K562 (cell line): Measurements from ENCODE around the gene WAS. TPM values are rescaled to one million over a fixed set of nuclear protein-coding genes. Genes with fewer than 3 reads are reported as not detected.
"Not testable (repeated sequence)": the region's sequence is repeated elsewhere in the genome, so short reads cannot be mapped to it uniquely, and the experiment has no call there.

Experiments used
- ATAC-seq: fragments of 200-7000 bp; cut with Tn5 transposase; 3 replicates; pipeline ENCODE4 v1.9.1; 2020; ENCODE audit warnings: moderate library complexity
- BruUV-seq: library from RNA; stranded (reverse); fragments of 400-500 nt; replicated peaks from 2 replicates; lab custom pipeline; 2021; lab: Mats Ljungman, UMichigan
- CTCF ChIA-PET: fragments of 300-600 bp; formaldehyde crosslinking; extraction: SDS; loops from one replicate; lab custom pipeline; 2021; ENCODE audit warnings: low intra/inter-chr PET ratio; lab: Yijun Ruan, JAX
- POLR2A ChIA-PET: fragments of 300-600, 350-650 bp; sonication (Branson Sonifier 250); formaldehyde crosslinking; extraction: SDS; loops from one replicate; lab custom pipeline; 2021; ENCODE audit warnings: antibody characterized with exemption, inconsistent platforms; lab: Yijun Ruan, JAX
- DNase-seq, 4 experiments: peaks; one replicate each; pipeline versions ENCODE4 v3.0.0 to v3.0.0-alpha.2; 2011 to 2018; ENCODE audit warnings: low spot score in 3 of 4, mixed read lengths in 3 of 4; ENCODE audit errors: extremely low read depth in 1 of 4
- FAIRE-seq: peaks from 2 replicates; lab custom pipeline; 2011; peaks lifted over from hg19 to GRCh38; lab: Jason Lieb, UNC
- H2AFZ ChIP-seq: 2 replicates; pipeline ENCODE4 v1.6.0; 2011; ENCODE audit warnings: low read depth, low read length, control low read depth, inconsistent platforms
- H3K27ac ChIP-seq: fragments of 200-600 bp; 3 replicates; pipeline ENCODE4 v1.8.0; 2011; ENCODE audit warnings: low read depth, mild to moderate bottlenecking, control low read depth, inconsistent platforms, low read length, moderate library complexity, mixed read lengths; ENCODE audit errors: extremely low read depth
- H3K27me3 ChIP-seq, 2 experiments: fragments of 300-600 bp in 1 of 2; 2 replicates in 1 of 2; 3 replicates in 1 of 2; pipeline versions ENCODE4 v1.6.0 to v1.8.0; 2011; ENCODE audit warnings: inconsistent platforms in 2 of 2, low read length in 2 of 2, mild to moderate bottlenecking in 1 of 2, mixed read lengths in 1 of 2, moderate library complexity in 1 of 2; ENCODE audit not compliant: control insufficient read depth in 2 of 2, insufficient read depth in 2 of 2
- H3K36me3 ChIP-seq: fragments of 300-600 bp; 3 replicates; pipeline ENCODE4 v1.8.0; 2011; ENCODE audit warnings: mild to moderate bottlenecking, low read length, inconsistent platforms; ENCODE audit not compliant: control insufficient read depth, insufficient read depth
- H3K4me1 ChIP-seq, 2 experiments: fragments of 200-600 bp in 1 of 2; replicated peaks in 1 of 2; 2 replicates in 1 of 2; 3 replicates in 1 of 2; pipeline versions ENCODE4 v1.5.1 to v1.8.0; 2011; ENCODE audit warnings: inconsistent platforms in 2 of 2, low read length in 2 of 2, mild to moderate bottlenecking in 1 of 2, mixed read lengths in 1 of 2, moderate library complexity in 1 of 2; ENCODE audit not compliant: control insufficient read depth in 2 of 2, insufficient read depth in 2 of 2
- H3K4me2 ChIP-seq: 2 replicates; pipeline ENCODE4 v1.6.1; 2011; ENCODE audit warnings: low read length, control low read depth, inconsistent platforms, mixed read lengths; ENCODE audit not compliant: insufficient read depth
- H3K4me3 ChIP-seq: fragments of 200-600 bp; sonication (generic), shearing (Covaris generic); 2 replicates; pipeline ENCODE4 v1.5.1; 2016; ENCODE audit warnings: control low read depth, inconsistent platforms
- H3K79me2 ChIP-seq: fragments of 200-600 bp; 3 replicates; pipeline ENCODE4 v1.8.0; 2011; ENCODE audit warnings: low read length, inconsistent platforms; ENCODE audit not compliant: control insufficient read depth, insufficient read depth
- H3K9ac ChIP-seq, 2 experiments: 2 replicates each; pipeline versions ENCODE4 v1.6.0 to v1.6.1; 2011; ENCODE audit warnings: low read depth in 2 of 2, low read length in 2 of 2, control low read depth in 1 of 2, inconsistent platforms in 1 of 2, mild to moderate bottlenecking in 1 of 2, mixed read lengths in 1 of 2; ENCODE audit not compliant: insufficient read depth in 1 of 2
- H3K9me1 ChIP-seq: one replicate; pipeline ENCODE4 v1.6.0; 2011; ENCODE audit warnings: inconsistent platforms, mild to moderate bottlenecking, low read length, moderate library complexity; ENCODE audit not compliant: control insufficient read depth, insufficient read depth
- H3K9me3 ChIP-seq: replicated peaks from 2 replicates; pipeline ENCODE4 v1.5.1; 2011; ENCODE audit warnings: low read depth, low read length, inconsistent platforms; ENCODE audit not compliant: control insufficient read depth, insufficient read depth
- H4K20me1 ChIP-seq: replicated peaks from 2 replicates; pipeline ENCODE4 v1.6.1; 2011; ENCODE audit warnings: low read length, inconsistent platforms, mixed read lengths; ENCODE audit not compliant: control insufficient read depth, insufficient read depth
- WGBS: fragments of 100-300 bp; shearing (Covaris generic); methylation state at CpG from one replicate; pipeline ENCODE4 v1.1.6; 2016; ENCODE audit warnings: low coverage, mixed read lengths; ENCODE audit not compliant: insufficient coverage; ENCODE audit errors: missing lambda C conversion rate; 5-methylcytosine and 5-hydroxymethylcytosine counted together
- in situ Hi-C: fragments of 300-500 bp; cut with MboI; formaldehyde crosslinking; loops from 4 replicates; pipeline ENCODE4 v1.15.0; 2018; ENCODE audit warnings: inconsistent platforms, mixed read lengths
- intact Hi-C: fragments of 100-400 bp; cut with micrococcal nuclease; formaldehyde crosslinking; loops from 2 replicates; pipeline ENCODE4 v1.14.2; 2022
- polyA plus RNA-seq, 8 experiments: library from polyadenylated mRNA; depleted of rRNA in 4 of 8; stranded (reverse) in 5 of 8; unstranded in 3 of 8; fragments of >200 nt; fragmentation: Nextera tagmentation in 2 of 8; fragmentation: Illumina TruSeq in 1 of 8; extraction: Ambion mirVana in 2 of 8; extraction: Trizol in 1 of 8; gene quantifications; 2 replicates each; pipeline versions ENCODE4 v1.2.1 to v1.2.3, GENCODE V29; 2011 to 2014; ENCODE audit warnings: inconsistent platforms in 1 of 8, missing spikeins in 1 of 8
- total RNA-seq, 7 experiments: library from RNA; depleted of rRNA in 6 of 7; stranded (reverse); fragments of >200 nt in 6 of 7; fragmentation: Illumina TruSeq in 2 of 7; extraction: Trizol in 2 of 7; gene quantifications; 2 replicates each; pipeline versions ENCODE4 v1.2.1 to v1.2.3, GENCODE V29; 2011 to 2021; ENCODE audit warnings: low replicate concordance in 1 of 7

The WAS gene
- total and polyA plus RNA-seq, 9 of the 15 experiments (the other 6 are each of a cell fraction or from before 2014, with no cell fraction given): 0.11 to 16.1 (median 3.8) TPM

GRCh38 chrX:48654746-48655145 is 28.9 kb upstream of the WAS start:
- H3K36me3 ChIP-seq, intact Hi-C loops, H3K27ac ChIP-seq, FAIRE-seq, DNase-seq, H3K9me3 ChIP-seq, ATAC-seq, H3K4me2 ChIP-seq, H3K79me2 ChIP-seq, in situ Hi-C loops, H3K4me3 ChIP-seq, H4K20me1 ChIP-seq, BruUV-seq, CTCF ChIA-PET, H3K9me1 ChIP-seq, H3K27me3 ChIP-seq, H3K9ac ChIP-seq, H3K4me1 ChIP-seq: not testable (repeated sequence)
- H2AFZ ChIP-seq: peak overlapping the region; percentile 40; the same call in 1 of the 2 replicates
- POLR2A ChIA-PET: interaction anchor here (0.7 kb wide), 2 partner anchors 66 to 146 kb away, joined by 3 read pairs; no protein-coding TSS in a partner anchor
- 18% methylated on average over 13 of the region's 19 CpGs for WGBS

DNA sequence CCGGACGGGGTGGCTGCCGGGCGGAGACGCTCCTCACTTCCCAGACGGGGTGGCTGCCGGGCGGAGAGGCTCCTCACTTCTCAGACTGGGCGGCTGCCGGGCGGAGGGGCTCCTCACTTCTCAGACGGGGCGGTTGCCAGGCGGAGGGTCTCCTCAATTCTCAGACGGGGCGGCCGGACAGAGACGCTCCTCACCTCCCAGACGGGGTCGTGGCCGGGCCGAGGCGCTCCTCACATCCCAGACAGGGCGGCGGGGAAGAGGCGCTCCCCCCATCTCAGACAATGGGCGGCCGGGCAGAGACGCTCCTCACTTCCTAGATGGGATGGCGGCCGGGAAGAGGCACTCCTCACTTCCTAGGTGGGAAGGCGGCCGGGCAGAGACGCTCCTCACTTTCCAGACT is 23.9 kb upstream of the WAS start:
- H3K79me2 ChIP-seq, H3K27ac ChIP-seq, ATAC-seq, DNase-seq, intact Hi-C loops, in situ Hi-C loops, BruUV-seq, POLR2A ChIA-PET, H3K36me3 ChIP-seq, H3K9ac ChIP-seq, H3K4me1 ChIP-seq, H3K9me3 ChIP-seq, CTCF ChIA-PET, FAIRE-seq, H3K4me3 ChIP-seq, H2AFZ ChIP-seq, H3K4me2 ChIP-seq, H3K9me1 ChIP-seq, H4K20me1 ChIP-seq, H3K27me3 ChIP-seq: not testable (repeated sequence)
- 59% methylated on average over 10 of the region's 34 CpGs for WGBS
